GM15510 (cell line): ENCODE data around the gene PSMB11.
A peak's percentile ranks its signal among the peaks of the same experiment; 100 is the strongest.

Source experiments
- POLR2A ChIP-seq: IDR thresholded peaks from 3 replicates; pipeline ENCODE4 v1.6.1; 2011; ENCODE audit warnings: borderline replicate concordance; ENCODE audit not compliant: insufficient read length; ENCODE audit errors: extremely low read depth

The PSMB11 gene

GRCh38 chr14:23025151-23025814, 16.7 kb upstream of the PSMB11 start:
- TF ChIP-seq POLR2A, result no peak

GRCh38 chr14:23028799-23029198, 13.2 kb upstream of the PSMB11 start:
- TF ChIP-seq POLR2A, result no peak

- no peak for TF ChIP-seq POLR2A
Observed at GRCh38 chr14:23030936-23031335, 11.1 kb upstream of the PSMB11 start.

- TF ChIP-seq POLR2A, result no peak
Observed at GRCh38 chr14:23033251-23033727, 8.7 kb upstream of the PSMB11 start.

- TF ChIP-seq POLR2A, result no peak
Observed at GRCh38 chr14:23033801-23034497, 8.1 kb upstream of the PSMB11 start.

GRCh38 chr14:23034498-23035302, 7.3 kb upstream of the PSMB11 start, which contains the start of gene PSMB5:
Gene PSMB5, minus strand, starts transcription at chr14:23034900. Its CDS starts 19 bp downstream, at chr14:23034881.
- peak; percentile 81 for TF ChIP-seq POLR2A

GRCh38 chr14:23035303-23036144, 6.5 kb upstream of the PSMB11 start:
- no peak for TF ChIP-seq POLR2A

- no peak for TF ChIP-seq POLR2A
Observed at GRCh38 chr14:23040100-23040499, 1.9 kb upstream of the PSMB11 start.

- TF ChIP-seq POLR2A, result no peak
Observed at GRCh38 chr14:23041729-23042128, 283 bp upstream of the PSMB11 start.

GRCh38 chr14:23043145-23043544, 1.1 kb downstream of the PSMB11 start:
- no peak for TF ChIP-seq POLR2A

- TF ChIP-seq POLR2A, result no peak
Observed at GRCh38 chr14:23043754-23044153, 1.7 kb downstream of the PSMB11 start.

- no peak for TF ChIP-seq POLR2A
Observed at GRCh38 chr14:23044840-23045239, 2.8 kb downstream of the PSMB11 start.

- TF ChIP-seq POLR2A, result no peak
Observed at GRCh38 chr14:23045419-23046357, 3.7 kb downstream of the PSMB11 start.
